Smooth muscle cell (in vitro differentiated cells): ENCODE data around the gene AKAP7. TPM values are rescaled to one million over a fixed set of nuclear protein-coding genes. Genes with fewer than 3 reads are reported as not detected.

Experiments
- DNase-seq: peaks from one replicate; lab custom pipeline; 2025; ENCODE audit not compliant: unreplicated experiment; lab: John Stamatoyannopoulos, UW
- H2AFZ ChIP-seq: fragments of 200-600 bp; sonication (generic); 2 replicates; pipeline ENCODE4 v1.6.0; 2016; ENCODE audit warnings: antibody characterized with exemption, low read depth, mild to moderate bottlenecking
- H3F3A ChIP-seq: fragments of 200-600 bp; sonication (generic); 2 replicates; pipeline ENCODE4 v1.6.0; 2017; ENCODE audit warnings: antibody characterized with exemption, low read depth
- H3K27ac ChIP-seq: fragments of 200-600 bp; sonication (generic); 2 replicates; pipeline ENCODE4 v1.5.1; 2016; ENCODE audit warnings: low read depth, mild to moderate bottlenecking
- H3K27me3 ChIP-seq: fragments of 200-600 bp; sonication (generic); 2 replicates; pipeline ENCODE4 v1.6.1; 2016; ENCODE audit warnings: low read depth, mild to moderate bottlenecking
- H3K36me3 ChIP-seq: fragments of 200-600 bp; sonication (generic); 2 replicates; pipeline ENCODE4 v1.5.1; 2016; ENCODE audit warnings: low read depth
- H3K4me1 ChIP-seq: fragments of 200-600 bp; sonication (generic); 2 replicates; pipeline ENCODE4 v1.5.1; 2016; ENCODE audit warnings: low read depth
- H3K4me2 ChIP-seq: fragments of 200-600 bp; sonication (generic); 2 replicates; pipeline ENCODE4 v1.6.0; 2016; ENCODE audit warnings: mild to moderate bottlenecking
- H3K4me3 ChIP-seq: fragments of 200-600 bp; sonication (generic); 2 replicates; pipeline ENCODE4 v1.5.1; 2016; ENCODE audit warnings: mild to moderate bottlenecking
- H3K79me2 ChIP-seq: fragments of 200-600 bp; sonication (generic); 2 replicates; pipeline ENCODE4 v1.6.0; 2016; ENCODE audit warnings: low read depth, mild to moderate bottlenecking
- H3K9ac ChIP-seq: fragments of 200-600 bp; sonication (generic); 2 replicates; pipeline ENCODE4 v1.6.0; 2016; ENCODE audit warnings: low read depth
- H3K9me3 ChIP-seq: fragments of 200-600 bp; sonication (generic); replicated peaks from 2 replicates; pipeline ENCODE4 v1.5.1; 2016; ENCODE audit warnings: low read depth
- H4K20me1 ChIP-seq: fragments of 200-600 bp; sonication (generic); 2 replicates; pipeline ENCODE4 v1.6.0; 2016; ENCODE audit warnings: low read depth
- CTCF ChIP-seq: fragments of 200-600 bp; sonication (generic); IDR thresholded peaks from 2 replicates; pipeline ENCODE4 v1.5.1; 2017; ENCODE audit warnings: borderline replicate concordance, mild to moderate bottlenecking, antibody characterized with exemption; ENCODE audit not compliant: insufficient read depth, poor library complexity, severe bottlenecking
- WGBS: methylation state at CpG from one replicate; pipeline ENCODE4 v1.1.7; 2016; ENCODE audit warnings: low lambda C conversion rate; 5-methylcytosine and 5-hydroxymethylcytosine counted together
- polyA plus RNA-seq: library from polyadenylated mRNA; unstranded; fragments of >200 nt; fragmentation: Nextera tagmentation; extraction: Ambion mirVana; gene quantifications from 2 replicates; pipeline ENCODE4 v1.2.1, GENCODE V29; 2016
- total RNA-seq: library from RNA; depleted of rRNA; stranded (reverse); fragments of >200 nt; gene quantifications from 2 replicates; pipeline ENCODE4 v1.2.3, GENCODE V29; 2014

The AKAP7 gene
- total and polyA plus RNA-seq, 2 experiments from 2014 or later, result 2.0 to 6.5 TPM

DNA sequence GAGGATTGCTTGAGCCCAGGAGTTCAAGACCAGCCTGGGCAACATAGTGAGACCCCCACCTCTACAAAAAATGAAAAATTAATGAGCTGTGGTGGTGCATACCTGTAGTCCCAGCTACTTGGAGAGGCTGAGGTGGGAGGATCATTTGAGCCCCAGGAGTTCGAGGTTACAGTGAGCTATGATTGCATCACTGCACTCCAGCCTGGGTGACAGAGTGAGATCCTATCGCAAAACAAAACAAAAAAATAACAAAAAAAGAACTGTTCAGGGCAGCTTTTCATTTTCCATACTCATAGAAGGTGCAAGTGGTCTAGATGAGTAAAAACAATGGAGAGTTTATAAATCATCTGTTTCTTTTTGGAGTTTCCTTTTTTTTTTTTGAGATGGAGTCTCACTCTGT lies 21.1 kb downstream of the AKAP7 start:
- H3K4me1 ChIP-seq, result no peaks in the 10 kb centered on the region
- no peak for TF ChIP-seq CTCF
- 94% methylated on average over 2 of the region's 2 CpGs for WGBS

DNA sequence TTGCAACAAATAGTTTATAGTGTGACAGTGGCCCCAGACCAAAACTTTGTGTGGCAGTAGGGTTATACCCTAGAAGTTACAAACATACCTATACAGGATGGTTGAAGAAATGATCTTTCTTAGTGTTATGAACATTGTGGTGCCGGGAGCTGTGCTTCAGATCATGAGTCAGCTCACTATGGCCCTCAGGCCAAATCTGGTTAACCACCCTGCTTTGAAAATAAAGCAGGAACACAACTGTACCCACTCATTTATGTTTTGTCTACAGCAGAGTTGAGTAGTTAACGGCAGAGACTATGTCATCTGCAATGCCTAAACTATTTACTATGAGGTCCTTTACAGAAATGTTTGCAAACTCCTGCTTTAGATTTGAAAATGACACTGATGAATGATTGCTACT lies 24.3 kb downstream of the AKAP7 start:
- 17% methylated on average over 2 of the region's 2 CpGs for WGBS
- no peak for DNase-seq

More for the DNA sequence above, 21.1 kb downstream of the AKAP7 start:
- no peaks in the 10 kb centered on the region for H3K9me3 ChIP-seq
- no peak overlapping the region for H3K27ac ChIP-seq
- H3K79me2 ChIP-seq, result no peaks in the 10 kb centered on the region
- no peaks in the 10 kb centered on the region for H3K27me3 ChIP-seq
- H3K9ac ChIP-seq, result no peak overlapping the region
- H3F3A ChIP-seq, result no peaks in the 10 kb centered on the region
- H3K4me3 ChIP-seq, result no peak overlapping the region
- no peak for DNase-seq
- no peak overlapping the region for H3K4me2 ChIP-seq
- H3K36me3 ChIP-seq, result no peaks in the 10 kb centered on the region
- no peak overlapping the region for H2AFZ ChIP-seq
- H4K20me1 ChIP-seq, result no peaks in the 10 kb centered on the region

DNA sequence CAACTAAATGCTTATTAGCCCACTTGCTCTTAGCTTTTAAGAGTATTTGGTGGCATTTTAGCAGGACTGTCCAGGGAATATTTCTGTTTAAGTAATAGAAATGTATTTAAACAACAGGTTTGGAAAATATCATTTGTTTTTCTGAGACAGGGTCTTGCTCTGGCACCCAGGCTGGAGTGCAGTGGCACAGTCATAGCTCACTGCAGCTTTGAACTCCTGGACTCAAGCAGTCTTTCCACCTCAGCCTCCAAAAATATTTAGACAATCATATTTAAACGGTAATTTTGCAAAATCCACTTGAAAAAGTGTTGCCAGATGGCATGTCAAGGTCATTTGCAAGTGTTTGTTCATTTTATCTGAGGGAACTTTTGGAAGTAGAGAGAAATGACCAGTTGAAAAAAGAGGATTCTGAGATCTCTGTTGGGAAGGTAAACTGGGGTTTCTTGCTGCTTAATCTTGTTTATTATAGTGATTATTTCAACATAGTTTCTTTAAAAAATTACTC lies 25.0 kb downstream of the AKAP7 start:
- 76% methylated on average over 1 of the region's 1 CpG for WGBS
- H3K79me2 ChIP-seq, result no peaks in the 10 kb centered on the region
- H3K9ac ChIP-seq, result no peak overlapping the region
- no peaks in the 10 kb centered on the region for H3K36me3 ChIP-seq
- H3K27ac ChIP-seq, result peak overlapping the region; percentile 40
- peak overlapping the region; percentile 71 for H3K4me2 ChIP-seq
- H2AFZ ChIP-seq, result no peak overlapping the region
- no peak overlapping the region for H3K4me3 ChIP-seq
- TF ChIP-seq CTCF, result no peak
- H3K9me3 ChIP-seq, result no peaks in the 10 kb centered on the region
- H3F3A ChIP-seq, result no peaks in the 10 kb centered on the region
- H3K4me1 ChIP-seq, result no peaks in the 10 kb centered on the region
- no peaks in the 10 kb centered on the region for H3K27me3 ChIP-seq
- H4K20me1 ChIP-seq, result no peaks in the 10 kb centered on the region
- no peak for DNase-seq

More for the DNA sequence above, 24.3 kb downstream of the AKAP7 start:
- TF ChIP-seq CTCF, result no peak
- Histone ChIP-seq H3K4me1 (no peaks in the 10 kb centered on the region), H3K4me3 (no peak overlapping the region), H2AFZ (peak overlapping the region; percentile 6), H3K27me3 (no peaks in the 10 kb centered on the region), H3K9ac (no peak overlapping the region), H3K36me3 (no peaks in the 10 kb centered on the region), H3K9me3 (no peaks in the 10 kb centered on the region), H4K20me1 (no peaks in the 10 kb centered on the region), H3K79me2 (no peaks in the 10 kb centered on the region), H3K4me2 (peak overlapping the region; percentile 71), H3K27ac (peak overlapping the region; percentile 40), H3F3A (no peaks in the 10 kb centered on the region)

- H3K79me2 ChIP-seq, result no peaks in the 10 kb centered on the region
- no peak overlapping the region for H3K27ac ChIP-seq
- no peaks in the 10 kb centered on the region for H3K36me3 ChIP-seq
- no peak overlapping the region for H3K4me3 ChIP-seq
- 73% methylated on average over 3 of the region's 3 CpGs for WGBS
- H2AFZ ChIP-seq, result no peak overlapping the region
- TF ChIP-seq CTCF, result no peak
- H3F3A ChIP-seq, result no peaks in the 10 kb centered on the region
- no peaks in the 10 kb centered on the region for H4K20me1 ChIP-seq
- no peak for DNase-seq
- H3K9me3 ChIP-seq, result no peaks in the 10 kb centered on the region
- no peak overlapping the region for H3K4me2 ChIP-seq
- no peaks in the 10 kb centered on the region for H3K27me3 ChIP-seq
- H3K4me1 ChIP-seq, result no peaks in the 10 kb centered on the region
- H3K9ac ChIP-seq, result no peak overlapping the region
Measured at GRCh38 chr6:131161987-131162386, 26.7 kb downstream of the AKAP7 start.
